HepG2 (cell line): ENCODE results near the gene MARK4. TPM values are rescaled to one million over a fixed set of nuclear protein-coding genes. Genes with fewer than 3 reads are reported as not detected.

Source experiments
- ARID5B ChIP-seq: IDR thresholded peaks from 2 replicates; pipeline ENCODE4 v1.4.0; 2020; ENCODE audit warnings: mild to moderate bottlenecking, missing genetic modification reagents
- DZIP1 ChIP-seq: sonication (generic); formaldehyde crosslinking; IDR thresholded peaks from 2 replicates; pipeline ENCODE4 v1.5.0; 2020; ENCODE audit warnings: mild to moderate bottlenecking, missing genetic modification reagents
- SNAPC5 ChIP-seq: sonication (generic); formaldehyde crosslinking; IDR thresholded peaks from 2 replicates; pipeline ENCODE4 v1.8.1; 2023; ENCODE audit warnings: mild to moderate bottlenecking, missing genetic modification reagents, borderline replicate concordance
- ZMYM3 ChIP-seq: sonication (generic); formaldehyde crosslinking; IDR thresholded peaks from 2 replicates; pipeline ENCODE4 v1.5.1; 2020; ENCODE audit warnings: mild to moderate bottlenecking, missing genetic modification reagents
- polyA plus RNA-seq, 8 experiments: library from polyadenylated mRNA; depleted of rRNA in 3 of 8; stranded (reverse) in 7 of 8; unstranded in 1 of 8; fragments of >200 nt; fragmentation: Illumina TruSeq in 4 of 8; extraction: Trizol in 4 of 8; gene quantifications; 2 replicates each; pipeline versions ENCODE4 v1.2.1 to v1.2.3, GENCODE V29; 2011 to 2016; ENCODE audit warnings: low read depth in 4 of 8, missing spikeins in 1 of 8, mixed read lengths in 1 of 8; ENCODE audit not compliant: insufficient read depth in 1 of 8
- total RNA-seq, 5 experiments: library from RNA; depleted of rRNA; stranded (reverse); fragments of >200 nt; fragmentation: Illumina TruSeq; extraction: Trizol; gene quantifications; 2 replicates each; pipeline ENCODE4 v1.2.3, GENCODE V29; 2016; ENCODE audit warnings: low read depth in 1 of 5

Gene MARK4
- total and polyA plus RNA-seq, 2 of the 13 experiments (the other 11 are each of a cell fraction or from before 2014, with no cell fraction given): 7.0 to 12.2 TPM

GRCh38 chr19:45250216-45250831, 747 bp upstream of the MARK4 start (continued):
- no peak for TF ChIP-seq ARID5B
- TF ChIP-seq SNAPC5: no peak
- TF ChIP-seq DZIP1 (CRISPR knock-in tag): no peak
- peak; percentile 68 for TF ChIP-seq ZMYM3 (CRISPR knock-in tag)
